ENCODE results near the gene TEX30.

GRCh38 chr13:102776271-102776670 lies 2.7 kb upstream of the TEX30 start:
- TF ChIP-seq CTCF (IDR thresholded peaks at IDR 0.05; ENCODE audit: low read length), result no peak
- no peak for TF ChIP-seq EZH2phosphoT487 (IDR thresholded peaks at IDR 0.05; ENCODE audit: low read length)

Data from MM.1S (cell line).